NCI-H510A (cell line): ENCODE data around the gene DARS1.
"Not testable (repeated sequence)": the region's sequence is repeated elsewhere in the genome, so short reads cannot be mapped to it uniquely, and the experiment has no call there.

Experiments used
- DNase-seq: peaks from one replicate; lab custom pipeline; 2025; lab: John Stamatoyannopoulos, UW

Gene DARS1

GRCh38 chr2:135945526-135945925 lies 39.9 kb downstream of the DARS1 start:
- no peak for DNase-seq

GRCh38 chr2:135944625-135945024 lies 40.8 kb downstream of the DARS1 start:
- DNase-seq, result no peak

- DNase-seq, result no peak
Measured at GRCh38 chr2:135942936-135943688, 42.3 kb downstream of the DARS1 start.

- DNase-seq, result no peak
Measured at GRCh38 chr2:135936524-135936923, 48.9 kb downstream of the DARS1 start.

- DNase-seq, result no peak
Measured at GRCh38 chr2:135935914-135936313, 49.5 kb downstream of the DARS1 start.

DNA sequence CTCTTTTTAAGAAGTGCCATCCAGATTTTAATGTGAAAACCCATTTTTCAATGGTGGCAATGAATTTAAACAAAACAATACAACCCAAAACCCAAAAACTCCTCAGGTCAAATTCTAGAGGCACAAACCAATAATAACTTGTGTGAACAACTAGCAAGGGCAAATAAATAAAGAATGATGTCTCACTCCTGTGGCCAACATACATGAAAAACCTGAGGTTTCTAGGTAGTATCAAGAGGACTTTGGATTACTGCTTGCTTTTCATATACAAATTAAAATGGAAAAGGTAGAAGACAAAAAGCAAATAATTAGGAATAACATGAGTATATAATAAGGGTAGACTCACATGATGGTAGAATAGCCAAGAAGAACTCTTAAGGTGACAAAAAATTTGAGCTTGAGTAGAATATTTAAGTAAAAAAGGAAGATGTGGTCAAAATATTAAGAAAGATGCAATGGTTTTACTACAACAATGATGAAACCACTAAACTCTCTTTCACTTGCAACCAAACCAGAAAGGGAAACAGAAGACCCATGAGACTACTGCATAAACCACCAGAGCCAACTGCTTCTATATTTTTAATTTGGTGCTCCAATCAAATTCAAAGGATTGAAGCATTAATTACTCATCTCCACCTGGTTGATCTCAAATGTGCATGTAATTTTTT lies 53.5 kb downstream of the DARS1 start:
- no peak for DNase-seq

DNA sequence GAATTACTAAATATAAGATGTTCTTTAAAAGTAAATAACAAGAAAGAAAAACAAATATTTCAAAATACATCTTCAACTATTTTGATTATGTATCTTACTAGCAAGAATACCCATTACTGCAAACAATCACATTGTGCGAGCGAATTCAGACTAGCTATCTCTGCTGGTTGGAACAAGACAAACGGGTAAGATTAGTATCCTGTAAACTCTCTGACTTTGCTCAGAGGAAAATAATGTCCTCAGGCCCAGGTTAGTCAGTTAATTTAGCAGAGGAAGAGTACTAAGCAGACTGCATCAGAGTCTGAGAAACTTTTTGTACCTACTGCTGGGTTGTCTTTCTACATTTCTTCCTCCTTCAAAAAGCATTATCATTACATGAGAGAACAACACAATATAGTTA lies 58.8 kb downstream of the DARS1 start:
- DNase-seq, result no peak

DNA sequence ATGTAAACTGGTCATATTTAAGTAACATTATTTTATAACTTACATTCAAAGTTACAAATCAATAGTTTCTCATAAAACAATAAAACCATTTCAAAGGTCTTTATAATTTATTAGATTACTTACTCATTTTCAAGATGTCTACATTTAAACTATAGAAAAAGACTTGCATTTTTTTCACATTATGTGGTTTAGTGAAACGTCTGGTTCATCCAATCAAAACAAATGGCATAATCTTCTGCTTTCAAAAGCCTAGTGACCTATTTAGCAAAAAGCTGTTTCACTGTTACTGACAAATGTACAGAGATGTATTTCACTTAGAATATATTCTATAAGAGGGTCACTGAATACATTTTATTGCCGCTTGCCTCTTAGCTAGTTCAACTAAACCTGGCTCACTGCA lies 59.9 kb downstream of the DARS1 start:
- no peak for DNase-seq

DNA sequence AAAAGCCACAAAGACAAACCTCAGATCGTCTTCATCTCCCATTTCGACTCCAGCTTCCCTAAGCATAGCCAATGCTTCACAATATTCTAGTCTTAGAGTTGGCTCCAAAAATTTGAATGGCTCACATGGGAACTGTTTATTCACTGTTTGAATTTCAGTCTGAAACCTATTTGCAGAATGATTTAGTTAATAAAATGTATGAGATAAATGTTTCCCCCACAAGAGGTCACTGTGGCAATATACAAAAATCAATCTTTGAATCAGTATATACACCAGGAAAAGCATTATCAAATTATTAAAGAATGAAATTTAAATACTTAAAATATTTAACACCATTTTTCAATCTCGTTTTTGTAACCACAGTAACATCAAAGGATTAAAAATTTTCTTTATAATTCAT lies 69.2 kb downstream of the DARS1 start:
- no peak for DNase-seq

DNA sequence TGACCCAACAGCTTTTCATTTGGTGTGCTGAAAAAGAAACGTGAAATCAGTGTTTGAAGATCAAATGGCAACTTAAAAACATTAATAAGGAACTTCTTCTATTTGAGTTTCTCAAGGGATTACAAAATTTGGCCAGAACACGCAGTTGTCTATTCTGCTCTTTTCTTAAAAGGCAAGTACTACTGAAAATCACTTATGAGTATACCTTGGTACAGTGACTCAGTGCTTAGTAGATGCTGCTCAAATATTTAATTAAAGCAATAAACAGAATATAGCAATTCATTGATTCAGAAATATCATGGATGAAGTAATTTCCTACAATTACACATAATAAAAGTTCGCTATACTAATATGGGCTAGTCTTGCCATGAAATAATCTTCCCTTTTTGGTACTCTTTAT lies 70.9 kb downstream of the DARS1 start:
- DNase-seq, result no peak

DNA sequence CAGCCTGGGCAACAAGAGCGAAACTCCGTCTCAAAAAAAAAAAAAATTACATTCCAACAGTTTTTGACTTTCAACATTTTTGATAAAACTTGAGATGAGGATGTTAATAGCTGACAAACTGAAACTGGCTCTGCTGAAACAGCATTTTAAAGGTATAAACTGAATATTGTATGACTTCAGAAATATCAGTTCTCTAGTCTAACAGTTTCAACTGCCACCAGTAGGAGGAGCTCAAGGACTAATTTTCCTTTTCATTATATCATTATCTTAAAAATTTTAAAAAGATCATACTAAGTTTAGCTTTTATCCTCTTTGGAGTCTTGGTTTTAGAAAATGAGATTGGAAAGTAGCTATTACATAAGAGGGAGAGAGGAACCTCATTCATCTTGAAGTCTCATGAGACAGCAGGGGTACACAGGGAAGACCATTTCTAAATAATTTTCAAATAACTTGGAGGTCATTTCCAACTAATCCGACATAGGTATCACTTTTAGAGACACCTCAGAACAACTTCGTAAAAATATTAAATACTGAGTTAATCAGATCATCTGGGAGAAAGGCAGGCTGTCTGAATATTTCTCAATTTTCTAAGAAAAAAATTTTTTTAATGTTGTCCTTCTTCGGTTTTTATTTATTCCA lies 71.6 kb downstream of the DARS1 start:
- DNase-seq, result no peak

- no peak for DNase-seq
Measured at GRCh38 chr2:135909976-135910375, 75.5 kb downstream of the DARS1 start.

DNA sequence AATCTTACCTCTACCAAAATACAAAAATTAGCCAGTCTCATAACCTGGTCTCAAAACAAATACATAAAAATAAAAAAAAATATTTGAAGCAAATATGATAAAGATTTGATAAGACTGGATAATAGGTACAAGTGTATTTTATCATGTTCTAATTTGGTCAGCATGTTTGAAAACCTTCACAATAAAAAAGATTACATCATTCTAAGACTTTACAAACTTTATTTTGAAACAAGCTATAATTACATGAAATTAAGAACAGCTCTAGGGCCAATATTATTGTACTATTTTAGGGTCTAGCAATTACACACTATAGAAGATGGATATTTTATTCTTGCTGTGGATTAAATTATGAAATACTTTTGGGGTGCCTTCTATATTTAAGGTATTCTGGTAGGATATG lies 79.7 kb downstream of the DARS1 start:
- DNase-seq, result no peak

- DNase-seq, result no peak
Measured at GRCh38 chr2:135904341-135904989, 81.0 kb downstream of the DARS1 start.

DNA sequence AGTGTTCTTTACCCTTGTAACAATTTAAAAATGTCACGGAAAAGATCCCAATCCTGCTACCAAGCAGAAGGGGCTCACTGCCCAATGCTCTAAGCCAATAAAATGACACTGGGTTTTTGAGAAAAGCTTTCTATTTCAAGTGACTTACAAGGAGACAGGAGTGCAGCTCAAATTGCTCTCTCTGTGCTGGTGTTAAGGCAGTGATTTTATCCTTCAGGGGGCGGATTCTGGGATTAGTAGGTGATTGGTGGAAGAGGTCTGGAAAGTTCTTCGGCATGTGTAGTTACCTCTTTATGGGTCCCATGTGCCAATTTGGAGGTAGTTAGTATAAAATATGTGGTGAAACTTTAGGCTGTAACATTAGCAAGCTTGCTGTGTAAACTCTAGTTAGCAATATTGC lies 81.8 kb downstream of the DARS1 start:
- no peak for DNase-seq

GRCh38 chr2:135899567-135899966 lies 85.9 kb downstream of the DARS1 start:
- no peak for DNase-seq

GRCh38 chr2:135898234-135898786 lies 87.1 kb downstream of the DARS1 start:
- DNase-seq, result no peak

GRCh38 chr2:135894930-135895329 lies 90.5 kb downstream of the DARS1 start:
- no peak for DNase-seq

- DNase-seq, result no peak
Measured at GRCh38 chr2:135893374-135893794, 92.0 kb downstream of the DARS1 start.

- no peak for DNase-seq
Measured at GRCh38 chr2:135890835-135891234, 94.6 kb downstream of the DARS1 start.

DNA sequence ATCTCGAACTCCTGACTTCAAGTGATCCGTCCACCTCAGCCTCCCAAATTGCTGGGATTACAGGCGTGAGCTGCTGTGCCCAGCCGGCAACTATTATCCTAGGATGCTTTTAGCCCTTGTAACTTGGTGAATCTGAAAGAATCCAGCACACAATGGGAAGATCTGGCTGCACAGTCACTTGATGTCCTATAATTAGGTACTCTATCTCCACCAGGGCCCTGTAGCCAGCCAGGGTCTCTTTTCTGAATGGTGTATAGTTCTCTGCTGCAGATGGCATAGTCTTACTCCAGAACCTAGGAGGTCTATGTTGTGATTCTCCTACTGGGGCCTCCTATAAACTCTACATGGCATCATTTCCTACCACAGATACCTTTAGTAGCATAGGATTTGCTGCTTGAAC lies 95.3 kb downstream of the DARS1 start:
- no peak for DNase-seq

GRCh38 chr2:135888587-135888986 lies 96.8 kb downstream of the DARS1 start:
- not testable (repeated sequence) for DNase-seq
